Measurements from ENCODE around the gene CCDC30.

- TF ChIP-seq SRSF9 (IDR thresholded peaks at IDR 0.05; ENCODE audit: borderline replicate concordance, low read depth, low read length) (no peak), NFIX (CRISPR knock-in tag; IDR thresholded peaks at IDR 0.05; ENCODE audit: low read depth) (no peak), TRIM25 (IDR thresholded peaks at IDR 0.05; ENCODE audit: borderline replicate concordance) (no peak), FOSL1 (tag; conservative IDR thresholded peaks at IDR 0.05) (no peak)
Measured at GRCh38 chr1:42669936-42670335, 206.8 kb downstream of the CCDC30 start.
